ENCODE measurements around the gene MLST8.

Gene MLST8

GRCh38 chr16:2205104-2205966 lies at the start of gene MLST8:
TSS of gene MLST8 (plus strand) at chr16:2205454. CDS start at chr16:2206086, 632 bp downstream.
- peak; percentile 73 for DNase-seq (ENCODE audit: low read depth, low spot score)

- no peak for DNase-seq (ENCODE audit: low read depth, low spot score)
Measured at GRCh38 chr16:2155977-2156848, 49.0 kb upstream of the MLST8 start.

GRCh38 chr16:2156849-2157224 lies 48.4 kb upstream of the MLST8 start:
- DNase-seq (ENCODE audit: low read depth, low spot score), result no peak

- no peak for DNase-seq (ENCODE audit: low read depth, low spot score)
Measured at GRCh38 chr16:2157480-2158261, 47.6 kb upstream of the MLST8 start.

GRCh38 chr16:2158262-2158638 lies 47.0 kb upstream of the MLST8 start:
- no peak for DNase-seq (ENCODE audit: low read depth, low spot score)

GRCh38 chr16:2159175-2159838 lies 45.9 kb upstream of the MLST8 start:
- DNase-seq (ENCODE audit: low read depth, low spot score), result no peak

- DNase-seq (ENCODE audit: low read depth, low spot score), result no peak
Measured at GRCh38 chr16:2160915-2161551, 44.2 kb upstream of the MLST8 start.

GRCh38 chr16:2161911-2162310 lies 43.3 kb upstream of the MLST8 start:
- no peak for DNase-seq (ENCODE audit: low read depth, low spot score)

GRCh38 chr16:2162676-2163118 lies 42.6 kb upstream of the MLST8 start:
- no peak for DNase-seq (ENCODE audit: low read depth, low spot score)

GRCh38 chr16:2163211-2163881 lies 41.9 kb upstream of the MLST8 start:
- no peak for DNase-seq (ENCODE audit: low read depth, low spot score)

- no peak for DNase-seq (ENCODE audit: low read depth, low spot score)
Measured at GRCh38 chr16:2165861-2166260, 39.4 kb upstream of the MLST8 start.

- DNase-seq (ENCODE audit: low read depth, low spot score), result no peak
Measured at GRCh38 chr16:2166263-2167067, 38.8 kb upstream of the MLST8 start.

GRCh38 chr16:2167068-2167638 lies 38.1 kb upstream of the MLST8 start:
- DNase-seq (ENCODE audit: low read depth, low spot score), result no peak

- DNase-seq (ENCODE audit: low read depth, low spot score), result no peak
Measured at GRCh38 chr16:2170080-2170479, 35.2 kb upstream of the MLST8 start.

GRCh38 chr16:2170587-2171435 lies 34.4 kb upstream of the MLST8 start:
- no peak for DNase-seq (ENCODE audit: low read depth, low spot score)

GRCh38 chr16:2171601-2172178 lies 33.6 kb upstream of the MLST8 start:
- DNase-seq (ENCODE audit: low read depth, low spot score), result no peak

- no peak for DNase-seq (ENCODE audit: low read depth, low spot score)
Measured at GRCh38 chr16:2172688-2173335, 32.4 kb upstream of the MLST8 start.
